ENCODE data around the gene UBE2J2.

GRCh38 chr1:1287288-1288110 lies 13.8 kb upstream of the UBE2J2 start:
- TF ChIP-seq EP300 (IDR thresholded peaks at IDR 0.05), result no peak
- TF ChIP-seq, protein P1, sequence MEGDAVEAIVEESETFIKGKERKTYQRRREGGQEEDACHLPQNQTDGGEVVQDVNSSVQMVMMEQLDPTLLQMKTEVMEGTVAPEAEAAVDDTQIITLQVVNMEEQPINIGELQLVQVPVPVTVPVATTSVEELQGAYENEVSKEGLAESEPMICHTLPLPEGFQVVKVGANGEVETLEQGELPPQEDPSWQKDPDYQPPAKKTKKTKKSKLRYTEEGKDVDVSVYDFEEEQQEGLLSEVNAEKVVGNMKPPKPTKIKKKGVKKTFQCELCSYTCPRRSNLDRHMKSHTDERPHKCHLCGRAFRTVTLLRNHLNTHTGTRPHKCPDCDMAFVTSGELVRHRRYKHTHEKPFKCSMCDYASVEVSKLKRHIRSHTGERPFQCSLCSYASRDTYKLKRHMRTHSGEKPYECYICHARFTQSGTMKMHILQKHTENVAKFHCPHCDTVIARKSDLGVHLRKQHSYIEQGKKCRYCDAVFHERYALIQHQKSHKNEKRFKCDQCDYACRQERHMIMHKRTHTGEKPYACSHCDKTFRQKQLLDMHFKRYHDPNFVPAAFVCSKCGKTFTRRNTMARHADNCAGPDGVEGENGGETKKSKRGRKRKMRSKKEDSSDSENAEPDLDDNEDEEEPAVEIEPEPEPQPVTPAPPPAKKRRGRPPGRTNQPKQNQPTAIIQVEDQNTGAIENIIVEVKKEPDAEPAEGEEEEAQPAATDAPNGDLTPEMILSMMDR (IDR thresholded peaks at IDR 0.05), result no peak

All from stomach (tissue), 4 donors.